Right cardiac atrium (tissue), 5 donors: ENCODE measurements around the gene RGS6. TPM values are rescaled to one million over a fixed set of nuclear protein-coding genes. Genes with fewer than 3 reads are reported as not detected.

Experiments used
- ATAC-seq, 2 donors: fragments of 200-7000 bp; cut with Tn5 transposase; one replicate each; pipeline versions ENCODE4 v1.8.0 to v1.9.1; 2020; ENCODE audit warnings: moderate library complexity in 2 of 2, mild to moderate bottlenecking in 1 of 2
- DNase-seq, 3 donors: peaks; one replicate each; pipeline ENCODE4 v3.0.0-alpha.2; 2020
- H3K27ac ChIP-seq: one replicate; pipeline ENCODE4 v1.5.1; 2013; ENCODE audit warnings: mild to moderate bottlenecking, low read length, control low read depth, moderate library complexity
- H3K27me3 ChIP-seq: one replicate; pipeline ENCODE4 v1.6.1; 2013; ENCODE audit not compliant: control insufficient read depth, insufficient read depth
- H3K4me1 ChIP-seq: one replicate; pipeline ENCODE4 v1.6.1; 2013; ENCODE audit warnings: low read length; ENCODE audit not compliant: control insufficient read depth, insufficient read depth
- H3K4me3 ChIP-seq: one replicate; pipeline ENCODE4 v1.5.1; 2013; ENCODE audit warnings: low read length, control low read depth
- H3K9me3 ChIP-seq: one replicate; pipeline ENCODE4 v1.6.1; 2013; ENCODE audit warnings: low read length; ENCODE audit not compliant: control insufficient read depth
- WGBS: extraction: QIAGEN DNeasy Blood & Tissue Kit; methylation state at CpG from one replicate; pipeline ENCODE4 v1.1.7; 2013; 5-methylcytosine and 5-hydroxymethylcytosine counted together
- intact Hi-C, 4 donors: fragments of 100-400 bp; cut with DNase I; formaldehyde crosslinking; loops; one replicate each; pipeline versions ENCODE4 v1.11.0 to v1.14.0; 2022 to 2023
- polyA plus RNA-seq: library from polyadenylated mRNA; stranded (reverse); fragments of 200-250 nt; gene quantifications from one replicate; pipeline ENCODE4 v1.2.3, GENCODE V29; 2013
- total RNA-seq, 4 donors: library from RNA; stranded (reverse); fragmentation: NEBNext Ultra II Directional; extraction: Animal tissue kit (Norgen Biotek cat#: 25700); gene quantifications; one replicate each; pipeline ENCODE4 v1.2.1, GENCODE V29; 2021
- donor health status: healthy with polysubstance abuse.
- donor health status: DM: no; HTN: yes; CAD: no.
- donor health status: DM: no; HTN: no; CAD: no.
- donor health status: DM: no; HTN: yes; CAD: no; lungs with severe emphysema.
- donor health status: DM: yes; HTN: yes; CAD: no.

The RGS6 gene
- total and polyA plus RNA-seq, 5 donors = 12.7 to 51.4 (median 24.5) TPM

- intact Hi-C loops = loop anchor here (2.0 to 5.0 kb wide), 5 partner anchors 385 to 430 kb away; no protein-coding TSS in a partner anchor
- Histone ChIP-seq H3K4me1 (no peaks in the 10 kb centered on the region), H3K9me3 (no peaks in the 10 kb centered on the region), H3K27me3 (no peaks in the 10 kb centered on the region), H3K4me3 (no peak overlapping the region), H3K27ac (no peak overlapping the region)
- 88% methylated on average over 2 of the region's 2 CpGs for WGBS
- DNase-seq (no peak), ATAC-seq (no peak)
These were observed 585.5 kb downstream of the RGS6 start for GRCh38 chr14:72517736-72518135.

GRCh38 chr14:72518809-72519377 lies 586.7 kb downstream of the RGS6 start:
- WGBS = 44% methylated on average over 4 of the region's 4 CpGs
- H3K4me3 ChIP-seq = no peak overlapping the region
- H3K4me1 ChIP-seq = no peaks in the 10 kb centered on the region
- intact Hi-C loops = loop anchor here in 3 of 4 donors (5.0 kb wide), 3 partner anchors 383 to 428 kb away; no protein-coding TSS in a partner anchor
- no peak for ATAC-seq
- H3K27me3 ChIP-seq = no peaks in the 10 kb centered on the region
- no peak for DNase-seq
- no peaks in the 10 kb centered on the region for H3K9me3 ChIP-seq
- no peak overlapping the region for H3K27ac ChIP-seq

GRCh38 chr14:72519543-72519942 lies 587.3 kb downstream of the RGS6 start:
- Histone ChIP-seq H3K9me3 (no peaks in the 10 kb centered on the region), H3K4me1 (no peaks in the 10 kb centered on the region), H3K27ac (no peak overlapping the region), H3K4me3 (no peak overlapping the region), H3K27me3 (no peaks in the 10 kb centered on the region)
- WGBS = 83% methylated on average over 4 of the region's 4 CpGs
- DNase-seq (no peak), ATAC-seq (no peak)
- intact Hi-C loops = loop anchor here in 3 of 4 donors (5.0 kb wide), 3 partner anchors 383 to 428 kb away; no protein-coding TSS in a partner anchor

GRCh38 chr14:72521045-72521444 lies 588.8 kb downstream of the RGS6 start:
- no peak for DNase-seq
- intact Hi-C loops = no loop called here
- Histone ChIP-seq H3K9me3 (no peaks in the 10 kb centered on the region), H3K27ac (no peak overlapping the region), H3K4me1 (no peaks in the 10 kb centered on the region), H3K4me3 (no peak overlapping the region), H3K27me3 (no peaks in the 10 kb centered on the region)
- WGBS = 90% methylated on average over 4 of the region's 4 CpGs
- ATAC-seq = no peak

- ATAC-seq = no peak
- H3K4me1 ChIP-seq = no peaks in the 10 kb centered on the region
- DNase-seq = no peak
- intact Hi-C loops = no loop called here
- WGBS = 90% methylated on average over 8 of the region's 8 CpGs
- H3K27me3 ChIP-seq = no peaks in the 10 kb centered on the region
- no peak overlapping the region for H3K4me3 ChIP-seq
- H3K27ac ChIP-seq = no peak overlapping the region
- H3K9me3 ChIP-seq = no peaks in the 10 kb centered on the region
These were observed 589.9 kb downstream of the RGS6 start for GRCh38 chr14:72521968-72522741.

GRCh38 chr14:72522847-72523246 lies 590.6 kb downstream of the RGS6 start:
- H3K4me1 ChIP-seq = no peaks in the 10 kb centered on the region
- ATAC-seq = no peak

GRCh38 chr14:72523424-72524294 lies 591.4 kb downstream of the RGS6 start:
- DNase-seq (peak in 1 of 3 donors; percentile 68), ATAC-seq (peak; percentile 47 to 61)
- Histone ChIP-seq H3K27ac (no peak overlapping the region), H3K9me3 (no peaks in the 10 kb centered on the region), H3K4me3 (no peak overlapping the region), H3K4me1 (no peaks in the 10 kb centered on the region), H3K27me3 (no peaks in the 10 kb centered on the region)
- intact Hi-C loops = no loop called here
- WGBS = 47% methylated on average over 5 of the region's 5 CpGs

More at GRCh38 chr14:72522847-72523246, 590.6 kb downstream of the RGS6 start:
- Histone ChIP-seq H3K27ac (no peak overlapping the region), H3K4me3 (no peak overlapping the region), H3K27me3 (no peaks in the 10 kb centered on the region), H3K9me3 (no peaks in the 10 kb centered on the region)
- intact Hi-C loops = no loop called here
- 97% methylated on average over 4 of the region's 4 CpGs for WGBS
- no peak for DNase-seq

- intact Hi-C loops = no loop called here
- ATAC-seq (no peak), DNase-seq (no peak)
- Histone ChIP-seq H3K4me3 (no peak overlapping the region), H3K27me3 (no peaks in the 10 kb centered on the region), H3K4me1 (peaks cover 2% of the 10 kb centered on the region), H3K9me3 (no peaks in the 10 kb centered on the region), H3K27ac (no peak overlapping the region)
These were observed 592.0 kb downstream of the RGS6 start for GRCh38 chr14:72524295-72524629.

GRCh38 chr14:72525087-72525915 lies 593.1 kb downstream of the RGS6 start:
- Histone ChIP-seq H3K9me3 (no peaks in the 10 kb centered on the region), H3K4me1 (peaks cover 2% of the 10 kb centered on the region), H3K27me3 (no peaks in the 10 kb centered on the region), H3K4me3 (no peak overlapping the region), H3K27ac (no peak overlapping the region)
- 88% methylated on average over 11 of the region's 11 CpGs for WGBS
- ATAC-seq (no peak), DNase-seq (no peak)
- intact Hi-C loops = no loop called here

- peaks cover 2% of the 10 kb centered on the region for H3K4me1 ChIP-seq
These were observed 595.4 kb downstream of the RGS6 start for GRCh38 chr14:72527591-72527990.

More at GRCh38 chr14:72527591-72527990, 595.4 kb downstream of the RGS6 start:
- H3K27me3 ChIP-seq = no peaks in the 10 kb centered on the region
- 98% methylated on average over 1 of the region's 1 CpG for WGBS
- H3K27ac ChIP-seq = no peak overlapping the region
- H3K9me3 ChIP-seq = no peaks in the 10 kb centered on the region
- DNase-seq (no peak), ATAC-seq (no peak)
- intact Hi-C loops = no loop called here
- H3K4me3 ChIP-seq = no peak overlapping the region
